CD4-positive, alpha-beta T cell treated with Interleukin-17A for 4 hours (primary cell): ENCODE measurements around the gene PTPN5.
"Not testable (repeated sequence)": the region's sequence is repeated elsewhere in the genome, so short reads cannot be mapped to it uniquely, and the experiment has no call there.

Experiments
- DNase-seq: peaks from one replicate; pipeline ENCODE4 v3.0.0-alpha.2; 2020; ENCODE audit warnings: mixed read lengths

The PTPN5 gene

GRCh38 chr11:18706330-18707243, 85.0 kb downstream of the PTPN5 start:
- DNase-seq: peak; percentile 72

DNA sequence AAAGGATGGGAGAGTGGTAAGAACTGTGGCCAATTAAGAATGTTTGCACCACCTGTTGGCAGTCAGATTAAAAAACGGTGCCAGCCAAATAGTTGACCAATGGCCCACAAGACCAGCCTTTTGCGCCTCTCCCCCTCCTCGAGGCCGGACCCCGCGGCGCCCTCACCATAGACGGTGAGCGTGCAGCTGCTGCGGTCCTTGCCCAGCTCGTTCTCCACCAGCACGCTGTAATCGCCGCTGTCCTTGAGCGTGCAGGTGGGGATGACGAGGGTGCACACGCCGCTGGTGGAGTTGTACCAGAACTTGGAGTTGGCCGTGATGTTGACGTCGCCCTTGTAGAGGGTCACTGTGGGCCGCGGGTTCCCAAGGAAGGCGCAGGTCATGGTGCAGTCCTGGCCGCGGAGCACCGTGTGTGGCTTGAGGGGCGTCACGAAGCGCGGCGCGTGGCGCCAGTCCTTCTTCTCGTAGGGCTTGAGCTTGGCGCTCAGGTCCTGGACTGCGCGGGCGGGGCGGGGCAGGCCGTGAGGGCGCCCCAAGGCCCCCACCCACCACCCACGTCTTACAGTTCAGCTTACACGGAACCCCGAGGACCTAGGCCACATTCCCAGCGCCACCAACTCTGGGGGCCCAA, 85.8 kb downstream of the PTPN5 start:
- peak; percentile 48 for DNase-seq

GRCh38 chr11:18704698-18705097, 86.9 kb downstream of the PTPN5 start:
- DNase-seq: no peak

- DNase-seq: no peak
Observed at GRCh38 chr11:18704045-18704645, 87.5 kb downstream of the PTPN5 start.

DNA sequence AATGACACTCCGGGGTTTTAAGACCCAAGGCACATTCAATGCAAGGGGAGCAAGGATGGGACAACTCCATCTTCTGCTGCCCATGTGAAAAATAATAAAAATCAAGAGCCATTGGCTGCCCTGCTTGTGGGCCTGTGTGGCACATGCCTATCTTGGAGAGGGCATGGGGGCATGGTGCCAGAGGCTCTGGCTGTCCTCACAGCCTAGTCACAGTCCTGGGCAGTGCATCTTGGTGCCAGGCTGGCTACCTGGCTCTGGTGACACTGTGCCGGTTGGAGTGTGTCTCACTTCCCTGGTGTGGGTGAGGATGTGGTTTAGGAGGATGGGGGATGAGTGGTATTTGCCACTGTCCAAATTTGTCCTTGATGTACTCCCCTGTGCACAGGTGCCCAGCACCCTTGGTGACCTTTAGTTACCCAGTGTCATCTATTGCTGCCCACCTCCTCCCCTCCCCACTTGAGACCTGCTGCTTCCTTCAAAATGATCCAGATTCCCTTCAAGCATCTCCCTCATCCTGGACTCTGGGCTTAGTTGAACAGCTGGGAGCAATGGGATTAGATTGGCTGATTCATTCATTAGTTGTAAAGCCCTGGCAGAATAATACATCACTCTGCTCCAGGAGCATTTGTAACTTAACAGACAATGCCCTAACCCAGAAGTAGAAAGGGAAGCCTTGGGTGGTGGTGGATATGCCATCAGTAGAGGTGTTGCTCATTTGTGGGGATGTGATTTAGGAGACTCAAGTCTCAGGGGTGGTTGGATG, 88.4 kb downstream of the PTPN5 start:
- DNase-seq: no peak

GRCh38 chr11:18701614-18702216, 89.9 kb downstream of the PTPN5 start:
- DNase-seq: no peak

DNA sequence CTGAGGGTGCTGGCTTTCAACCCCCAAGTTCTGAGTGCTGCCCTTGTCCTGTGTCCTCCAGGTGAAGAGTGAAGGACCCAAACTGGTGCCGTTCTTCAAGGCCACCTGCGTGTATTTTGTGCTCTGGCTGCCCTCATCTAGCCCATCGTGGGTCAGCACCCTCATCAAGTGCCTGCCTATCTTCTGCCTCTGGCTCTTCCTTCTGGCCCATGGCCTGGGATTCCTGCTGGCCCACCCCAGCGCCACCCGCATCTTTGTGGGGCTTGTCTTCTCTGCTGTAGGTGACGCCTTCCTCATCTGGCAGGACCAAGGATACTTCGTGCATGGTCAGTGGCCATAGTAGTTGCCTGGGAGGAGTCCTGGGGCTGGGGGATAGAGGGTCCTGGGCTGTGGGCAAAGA, 90.7 kb downstream of the PTPN5 start:
- DNase-seq: no peak

- DNase-seq: no peak
Observed at GRCh38 chr11:18700375-18700774, 91.2 kb downstream of the PTPN5 start.

GRCh38 chr11:18699848-18700261, 91.7 kb downstream of the PTPN5 start:
- DNase-seq: no peak

- no peak for DNase-seq
Observed at GRCh38 chr11:18699269-18699596, 92.4 kb downstream of the PTPN5 start.

GRCh38 chr11:18698341-18699268, 93.0 kb downstream of the PTPN5 start, which contains the start of gene TMEM86A:
Gene TMEM86A (plus strand): TSS chr11:18698779. CDS start chr11:18698887, 108 bp downstream.
- peak; percentile 95 for DNase-seq

DNA sequence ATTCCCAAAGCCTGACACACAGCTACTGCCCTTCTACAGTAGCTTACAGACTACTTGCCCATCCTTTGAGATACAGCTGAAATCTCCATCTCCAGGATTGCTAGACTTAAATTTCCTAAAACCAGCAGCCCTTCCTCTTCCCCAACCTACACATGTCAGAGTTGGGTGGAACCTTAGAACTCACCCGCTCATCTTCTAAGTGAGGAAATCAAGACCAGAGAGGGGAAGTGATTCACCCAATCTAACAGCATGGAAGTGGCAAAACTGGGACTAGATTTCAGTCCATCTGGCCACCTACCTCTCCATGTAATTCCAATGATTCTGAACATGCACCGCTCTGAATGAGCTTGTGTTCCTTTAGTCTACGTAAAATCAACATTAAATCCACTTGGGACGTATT, 94.0 kb downstream of the PTPN5 start:
- DNase-seq: no peak

- DNase-seq: no peak
Observed at GRCh38 chr11:18696638-18697225, 94.9 kb downstream of the PTPN5 start.

- DNase-seq: no peak
Observed at GRCh38 chr11:18692941-18693760, 98.4 kb downstream of the PTPN5 start.

- DNase-seq: not testable (repeated sequence)
Observed at GRCh38 chr11:18691467-18692140, 100.0 kb downstream of the PTPN5 start.

DNA sequence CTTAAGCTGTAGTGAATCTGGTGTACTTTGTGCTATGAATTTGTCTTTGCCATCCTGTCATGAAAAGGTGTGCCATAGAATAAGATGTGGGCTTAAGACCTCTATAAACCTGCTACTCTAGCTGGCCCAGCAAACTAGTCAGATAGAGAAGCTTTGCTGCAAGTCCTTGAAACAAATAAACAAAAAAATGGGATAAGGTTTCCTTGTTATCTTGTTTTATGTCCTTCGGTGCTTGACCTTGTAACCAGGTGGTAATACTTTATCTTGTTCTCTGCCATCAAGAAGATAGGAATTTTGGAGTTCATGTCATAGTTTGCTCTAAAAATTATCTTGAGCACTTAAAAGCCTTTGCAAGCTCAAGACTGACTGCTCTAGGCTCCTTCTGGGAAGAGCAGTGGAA, 107.3 kb downstream of the PTPN5 start:
- DNase-seq: no peak

DNA sequence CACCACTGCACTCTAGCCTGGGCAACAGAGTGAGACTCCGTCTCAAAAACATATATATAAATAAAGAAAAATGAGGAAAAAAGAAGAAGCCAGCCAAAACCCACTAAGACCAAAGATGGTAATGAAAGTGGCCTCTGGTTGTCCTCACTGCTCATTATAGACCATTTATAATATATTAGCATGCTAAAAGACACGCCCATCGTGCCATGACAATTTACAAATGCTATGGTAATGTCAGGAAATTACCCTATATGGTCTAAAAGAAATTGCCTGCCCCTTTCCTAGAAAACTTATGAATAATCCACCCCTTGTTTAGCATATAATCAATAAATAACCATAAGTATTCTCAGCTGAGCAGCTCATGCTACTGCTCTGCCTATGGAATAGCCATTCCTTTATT, 109.1 kb downstream of the PTPN5 start:
- no peak for DNase-seq

GRCh38 chr11:18681949-18682348, 109.6 kb downstream of the PTPN5 start:
- DNase-seq: not testable (repeated sequence)
